GM19455 (cell line): Measurements from ENCODE around the gene TIRAP.
"Not testable (repeated sequence)": the region's sequence is repeated elsewhere in the genome, so short reads cannot be mapped to it uniquely, and the experiment has no call there.

Source experiments
- ATAC-seq: cut with Tn5 transposase; IDR thresholded peaks from one replicate; pipeline ENCODE4 v1.9.1; 2021; ENCODE audit not compliant: unreplicated experiment

The TIRAP gene

GRCh38 chr11:126282361-126282735, 545 bp upstream of the TIRAP start:
- peak; percentile 27 for ATAC-seq

GRCh38 chr11:126284829-126285228, 1.9 kb downstream of the TIRAP start:
- ATAC-seq, result no peak

GRCh38 chr11:126288237-126288636, 5.3 kb downstream of the TIRAP start:
- ATAC-seq, result no peak

GRCh38 chr11:126290887-126291286, 8.0 kb downstream of the TIRAP start:
- no peak for ATAC-seq

GRCh38 chr11:126293726-126294125, 10.8 kb downstream of the TIRAP start:
- no peak for ATAC-seq

- no peak for ATAC-seq
Observed at GRCh38 chr11:126297004-126297403, 14.1 kb downstream of the TIRAP start.

GRCh38 chr11:126303623-126304456, 20.9 kb downstream of the TIRAP start, which contains the start of gene DCPS:
DCPS (plus strand) TSS chr11:126304060; CDS start chr11:126304081, 21 bp downstream.
- peak; percentile 87 for ATAC-seq

- peak; percentile 23 for ATAC-seq
Observed at GRCh38 chr11:126304457-126305075, 21.7 kb downstream of the TIRAP start.

- ATAC-seq, result peak; percentile 49
Observed at GRCh38 chr11:126305699-126306098, 22.8 kb downstream of the TIRAP start.

- no peak for ATAC-seq
Observed at GRCh38 chr11:126307706-126308105, 24.8 kb downstream of the TIRAP start.

GRCh38 chr11:126308271-126308671, 25.4 kb downstream of the TIRAP start:
- no peak for ATAC-seq

- not testable (repeated sequence) for ATAC-seq
Observed at GRCh38 chr11:126308771-126309170, 25.9 kb downstream of the TIRAP start.

- ATAC-seq, result no peak
Observed at GRCh38 chr11:126310200-126310991, 27.5 kb downstream of the TIRAP start.

- ATAC-seq, result no peak
Observed at GRCh38 chr11:126310992-126311310, 28.1 kb downstream of the TIRAP start.

GRCh38 chr11:126311401-126312291, 28.8 kb downstream of the TIRAP start:
- ATAC-seq, result peak; percentile 64

GRCh38 chr11:126312961-126313360, 30.1 kb downstream of the TIRAP start:
- ATAC-seq, result no peak

- ATAC-seq, result no peak
Observed at GRCh38 chr11:126313826-126314225, 30.9 kb downstream of the TIRAP start.

- ATAC-seq, result no peak
Observed at GRCh38 chr11:126317432-126317755, 34.5 kb downstream of the TIRAP start.

GRCh38 chr11:126317756-126318573, 35.1 kb downstream of the TIRAP start:
- peak; percentile 20 for ATAC-seq
